IMR-90 (cell line): ENCODE results near the gene EFHC1.

Experiments used
- CEBPB ChIP-seq: IDR thresholded peaks from 2 replicates; pipeline ENCODE4 v1.6.1; 2012; ENCODE audit warnings: low read depth, low read length, improper control_type of control experiment
- MXI1 ChIP-seq: IDR thresholded peaks from 2 replicates; pipeline ENCODE4 v1.6.1; 2012; ENCODE audit warnings: low read depth, mild to moderate bottlenecking, low read length, moderate library complexity, borderline replicate concordance
- POLR2A ChIP-seq: IDR thresholded peaks from 2 replicates; pipeline ENCODE4 v1.6.1; 2012; ENCODE audit warnings: mild to moderate bottlenecking, low read depth, low read length
- TF ChIP-seq, protein P1 (sequence below): conservative IDR thresholded peaks from 2 replicates; pipeline ENCODE4 v1.5.1; 2012; ENCODE audit warnings: mild to moderate bottlenecking, low read depth, low read length, improper control_type of control experiment
- TF ChIP-seq, protein P2 (sequence below): fragments of 150-350 bp; IDR thresholded peaks from 2 replicates; pipeline ENCODE4 v1.6.1; 2016; ENCODE audit warnings: low read depth, mild to moderate bottlenecking, low read length, moderate library complexity, borderline replicate concordance

DNA sequence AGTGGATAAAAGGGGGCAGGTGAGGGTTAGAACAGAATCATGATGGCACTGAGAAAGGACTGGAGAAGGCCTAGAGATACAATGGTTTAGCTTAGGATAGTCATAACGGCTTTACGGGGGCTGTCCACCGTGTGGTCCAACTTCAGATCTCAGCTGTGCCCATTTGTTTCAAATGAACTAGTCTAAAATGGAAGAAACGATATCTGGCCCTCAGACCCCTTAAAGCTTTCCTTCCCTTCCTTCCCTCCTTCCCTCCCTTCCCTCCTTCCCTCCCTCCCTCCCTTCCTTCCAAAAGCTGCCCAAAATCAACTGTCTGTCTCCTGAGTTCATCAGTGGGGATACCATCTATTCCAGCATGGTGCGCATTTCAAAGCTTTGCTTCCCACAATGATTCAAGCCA is 128.9 kb downstream of the EFHC1 start:
- TF ChIP-seq POLR2A: no peak
- TF ChIP-seq, protein P1, sequence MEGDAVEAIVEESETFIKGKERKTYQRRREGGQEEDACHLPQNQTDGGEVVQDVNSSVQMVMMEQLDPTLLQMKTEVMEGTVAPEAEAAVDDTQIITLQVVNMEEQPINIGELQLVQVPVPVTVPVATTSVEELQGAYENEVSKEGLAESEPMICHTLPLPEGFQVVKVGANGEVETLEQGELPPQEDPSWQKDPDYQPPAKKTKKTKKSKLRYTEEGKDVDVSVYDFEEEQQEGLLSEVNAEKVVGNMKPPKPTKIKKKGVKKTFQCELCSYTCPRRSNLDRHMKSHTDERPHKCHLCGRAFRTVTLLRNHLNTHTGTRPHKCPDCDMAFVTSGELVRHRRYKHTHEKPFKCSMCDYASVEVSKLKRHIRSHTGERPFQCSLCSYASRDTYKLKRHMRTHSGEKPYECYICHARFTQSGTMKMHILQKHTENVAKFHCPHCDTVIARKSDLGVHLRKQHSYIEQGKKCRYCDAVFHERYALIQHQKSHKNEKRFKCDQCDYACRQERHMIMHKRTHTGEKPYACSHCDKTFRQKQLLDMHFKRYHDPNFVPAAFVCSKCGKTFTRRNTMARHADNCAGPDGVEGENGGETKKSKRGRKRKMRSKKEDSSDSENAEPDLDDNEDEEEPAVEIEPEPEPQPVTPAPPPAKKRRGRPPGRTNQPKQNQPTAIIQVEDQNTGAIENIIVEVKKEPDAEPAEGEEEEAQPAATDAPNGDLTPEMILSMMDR: no peak
- no peak for TF ChIP-seq MXI1
- TF ChIP-seq, protein P2, sequence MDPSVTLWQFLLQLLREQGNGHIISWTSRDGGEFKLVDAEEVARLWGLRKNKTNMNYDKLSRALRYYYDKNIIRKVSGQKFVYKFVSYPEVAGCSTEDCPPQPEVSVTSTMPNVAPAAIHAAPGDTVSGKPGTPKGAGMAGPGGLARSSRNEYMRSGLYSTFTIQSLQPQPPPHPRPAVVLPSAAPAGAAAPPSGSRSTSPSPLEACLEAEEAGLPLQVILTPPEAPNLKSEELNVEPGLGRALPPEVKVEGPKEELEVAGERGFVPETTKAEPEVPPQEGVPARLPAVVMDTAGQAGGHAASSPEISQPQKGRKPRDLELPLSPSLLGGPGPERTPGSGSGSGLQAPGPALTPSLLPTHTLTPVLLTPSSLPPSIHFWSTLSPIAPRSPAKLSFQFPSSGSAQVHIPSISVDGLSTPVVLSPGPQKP: no peak
- TF ChIP-seq CEBPB: no peak
